B cell (primary cell): ENCODE measurements around the gene AIG1. TPM values are rescaled to one million over a fixed set of nuclear protein-coding genes. Genes with fewer than 3 reads are reported as not detected.

Source experiments
- ATAC-seq: fragments of 200-7000 bp; cut with Tn5 transposase; one replicate; pipeline ENCODE4 v1.10.0; 2021; ENCODE audit warnings: low read depth, mild to moderate bottlenecking, moderate number of reproducible peaks, moderate library complexity
- CTCF ChIA-PET: fragments of 350-600 bp; sonication (Branson Sonifier 250); formaldehyde crosslinking; loops from one replicate; lab custom pipeline; 2021; ENCODE audit warnings: antibody characterized with exemption, inconsistent platforms; lab: Charles Lee
- POLR2A ChIA-PET: fragments of 350-600 bp; sonication (Branson Sonifier 250); formaldehyde crosslinking; loops from one replicate; lab custom pipeline; 2021; ENCODE audit warnings: antibody characterized with exemption; lab: Charles Lee
- DNase-seq: peaks from one replicate; pipeline ENCODE4 v3.0.0; 2013
- H2AFZ ChIP-seq: 2 replicates; pipeline ENCODE4 v1.6.1; 2012; ENCODE audit warnings: mild to moderate bottlenecking, low read depth, low read length; ENCODE audit not compliant: insufficient read depth, poor library complexity, severe bottlenecking
- H3K27ac ChIP-seq, 2 donors: 1 replicate in 1 of 2; 2 replicates in 1 of 2; pipeline ENCODE4 v1.5.1; 2012 to 2013; ENCODE audit warnings: low read length in 2 of 2, mild to moderate bottlenecking in 2 of 2, moderate library complexity in 1 of 2
- H3K27me3 ChIP-seq, 4 experiments: fragments of 200-600 bp in 1 of 4; sonication (generic) in 1 of 4; replicated peaks in 1 of 4; 1 replicate in 2 of 4; 2 replicates in 2 of 4; pipeline versions ENCODE4 v1.6.1 to v1.7.0; 2013 to 2016; ENCODE audit warnings: low read length in 3 of 4, mild to moderate bottlenecking in 2 of 4, mixed read lengths in 1 of 4, moderate library complexity in 1 of 4; ENCODE audit not compliant: insufficient read depth in 4 of 4, control insufficient read depth in 3 of 4; ENCODE audit errors: control extremely low read depth in 1 of 4
- H3K36me3 ChIP-seq, 2 experiments: replicated peaks in 1 of 2; 1 replicate in 1 of 2; 2 replicates in 1 of 2; pipeline versions ENCODE4 v1.6.1 to v1.7.1; 2013; ENCODE audit warnings: low read length in 1 of 2; ENCODE audit not compliant: insufficient read depth in 2 of 2, control insufficient read depth in 1 of 2; ENCODE audit errors: control extremely low read depth in 1 of 2, extremely low read depth in 1 of 2
- H3K4me1 ChIP-seq, 2 donors: fragments of 200-600 bp in 1 of 2; sonication (generic) in 1 of 2; 1 replicate in 1 of 2; 2 replicates in 1 of 2; pipeline versions ENCODE4 v1.5.1 to v1.6.1; 2013 to 2017; ENCODE audit warnings: low read length in 2 of 2; ENCODE audit not compliant: control insufficient read depth in 2 of 2, insufficient read depth in 2 of 2
- H3K4me2 ChIP-seq: replicated peaks from 2 replicates; pipeline ENCODE3; 2012; ENCODE audit warnings: mild to moderate bottlenecking, low read depth, low read length; ENCODE audit not compliant: poor library complexity, severe bottlenecking
- H3K4me3 ChIP-seq, 5 experiments: fragments of 200-600 bp in 1 of 5; sonication (generic) in 1 of 5; 1 replicate in 3 of 5; 2 replicates in 2 of 5; pipeline versions ENCODE4 v1.5.1 to v1.7.0; 2011 to 2016; ENCODE audit warnings: low read length in 4 of 5, mild to moderate bottlenecking in 4 of 5, low read depth in 2 of 5, control low read depth in 1 of 5, moderate library complexity in 1 of 5; ENCODE audit not compliant: insufficient read depth in 1 of 5; ENCODE audit errors: control extremely low read depth in 1 of 5, extremely low read depth in 1 of 5
- H3K79me2 ChIP-seq: fragments of 200-600 bp; sonication (generic); one replicate; pipeline ENCODE4 v1.6.0; 2016; ENCODE audit warnings: low read length; ENCODE audit not compliant: control insufficient read depth, insufficient read depth
- H3K9ac ChIP-seq: fragments of 200-600 bp; sonication (generic); 2 replicates; pipeline ENCODE4 v1.6.1; 2017; ENCODE audit warnings: mild to moderate bottlenecking, low read length, moderate library complexity
- H3K9me3 ChIP-seq, 3 donors: one replicate each; pipeline versions ENCODE4 v1.6.1 to v1.7.1; 2013; ENCODE audit warnings: low read length in 2 of 3; ENCODE audit not compliant: control insufficient read depth in 2 of 3, insufficient read depth in 1 of 3; ENCODE audit errors: control extremely low read depth in 1 of 3
- H4K20me1 ChIP-seq: 2 replicates; pipeline ENCODE4 v1.6.0; 2012; ENCODE audit warnings: mild to moderate bottlenecking, low read length; ENCODE audit not compliant: insufficient read depth, control insufficient read depth, poor library complexity, severe bottlenecking
- H3K27ac Mint-ChIP-seq: one replicate; pipeline ENCODE4 v1.8.0; 2021; ENCODE audit warnings: mixed read lengths
- H3K27me3 Mint-ChIP-seq: one replicate; pipeline ENCODE4 v1.8.0; 2021; ENCODE audit warnings: mixed read lengths
- H3K4me1 Mint-ChIP-seq: one replicate; pipeline ENCODE4 v1.8.0; 2021; ENCODE audit warnings: mixed read lengths
- H3K4me3 Mint-ChIP-seq: one replicate; pipeline ENCODE4 v1.8.0; 2021; ENCODE audit warnings: mixed read lengths
- H3K9me3 Mint-ChIP-seq: one replicate; pipeline ENCODE4 v1.8.0; 2022; ENCODE audit warnings: mixed read lengths; ENCODE audit not compliant: insufficient read depth
- EZH2 ChIP-seq: IDR thresholded peaks from 2 replicates; pipeline ENCODE4 v1.6.1; 2012; ENCODE audit warnings: borderline replicate concordance, low read depth, mild to moderate bottlenecking, moderate library complexity, low read length; ENCODE audit not compliant: insufficient read depth, poor library complexity, severe bottlenecking
- WGBS: methylation state at CpG from one replicate; pipeline ENCODE4 v1.1.5; 2013; ENCODE audit warnings: missing lambda C conversion rate; ENCODE audit not compliant: insufficient coverage; 5-methylcytosine and 5-hydroxymethylcytosine counted together
- intact Hi-C: fragments of 100-400 bp; cut with micrococcal nuclease; formaldehyde crosslinking; loops from one replicate; pipeline ENCODE4 v1.10.0; 2022
- polyA plus RNA-seq: library from polyadenylated mRNA; depleted of rRNA; stranded (reverse); fragments of >200 nt; gene quantifications from 2 replicates; pipeline ENCODE4 v1.2.3, GENCODE V29; 2012
- total RNA-seq, 2 donors: library from RNA; stranded (reverse); fragments of 120-200 nt in 1 of 2; gene quantifications; 1 replicate in 1 of 2; 2 replicates in 1 of 2; pipeline versions ENCODE4 v1.2.3 to v1.2.4, GENCODE V29; 2013 to 2022
- TF ChIP-seq, protein P1 (sequence below): fragments of 200-600 bp; IDR thresholded peaks from one replicate; pipeline ENCODE4 v1.8.0; 2022; ENCODE audit warnings: antibody characterized with exemption, mild to moderate bottlenecking

AIG1 gene
- total and polyA plus RNA-seq, 2 donors (not counting 1 experiment from before 2014, with no cell fraction given), result 7.0 to 9.0 TPM

DNA sequence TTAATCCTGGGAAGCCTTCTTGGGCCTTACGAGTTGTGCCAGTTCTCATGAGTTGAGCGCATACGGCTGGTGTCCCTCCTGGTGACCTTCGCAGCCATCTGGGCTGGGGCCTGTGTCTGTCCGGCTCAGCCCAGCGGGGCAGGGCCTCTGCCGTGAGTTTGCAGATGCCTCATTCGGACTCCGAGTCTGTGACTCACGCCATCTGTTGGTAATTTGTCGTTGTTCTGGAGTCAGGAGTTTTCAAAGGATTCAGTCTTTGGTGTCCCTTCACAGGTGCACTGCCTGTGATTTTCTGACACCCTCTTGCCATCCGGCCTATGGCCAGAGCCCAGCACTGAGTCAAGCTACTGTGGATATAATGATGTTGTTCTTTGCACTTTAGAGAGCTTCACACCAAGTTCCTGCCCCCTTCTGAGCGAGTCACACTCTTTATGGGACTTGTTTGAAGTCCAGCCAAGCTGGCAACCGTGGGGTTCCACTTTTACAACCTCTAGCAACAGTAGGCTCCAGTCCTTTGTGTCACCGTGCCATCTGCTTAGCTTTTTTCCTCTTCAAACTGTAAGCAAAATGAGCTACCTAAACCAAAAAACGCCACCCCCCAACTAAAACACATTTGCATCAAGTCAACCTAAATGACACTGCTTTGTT, 175.6 kb downstream of the AIG1 start:
- no peaks in the 10 kb centered on the region for H3K4me1 Mint-ChIP-seq
- Histone ChIP-seq H3K9ac (no peak overlapping the region), H3K4me2 (no peak overlapping the region), H4K20me1 (no peaks in the 10 kb centered on the region), H3K27me3 (no peaks in the 10 kb centered on the region), H3K36me3 (no peaks in the 10 kb centered on the region), H3K27ac (no peak overlapping the region), H2AFZ (no peak overlapping the region), H3K4me3 (no peak overlapping the region), H3K9me3 (no peaks in the 10 kb centered on the region), H3K4me1 (no peaks in the 10 kb centered on the region), H3K79me2 (no peaks in the 10 kb centered on the region)
- ATAC-seq (no peak), DNase-seq (no peak)
- ChIA-PET POLR2A (no interaction called here), CTCF (no interaction called here)
- TF ChIP-seq EZH2, result no peak
- TF ChIP-seq, protein P1, sequence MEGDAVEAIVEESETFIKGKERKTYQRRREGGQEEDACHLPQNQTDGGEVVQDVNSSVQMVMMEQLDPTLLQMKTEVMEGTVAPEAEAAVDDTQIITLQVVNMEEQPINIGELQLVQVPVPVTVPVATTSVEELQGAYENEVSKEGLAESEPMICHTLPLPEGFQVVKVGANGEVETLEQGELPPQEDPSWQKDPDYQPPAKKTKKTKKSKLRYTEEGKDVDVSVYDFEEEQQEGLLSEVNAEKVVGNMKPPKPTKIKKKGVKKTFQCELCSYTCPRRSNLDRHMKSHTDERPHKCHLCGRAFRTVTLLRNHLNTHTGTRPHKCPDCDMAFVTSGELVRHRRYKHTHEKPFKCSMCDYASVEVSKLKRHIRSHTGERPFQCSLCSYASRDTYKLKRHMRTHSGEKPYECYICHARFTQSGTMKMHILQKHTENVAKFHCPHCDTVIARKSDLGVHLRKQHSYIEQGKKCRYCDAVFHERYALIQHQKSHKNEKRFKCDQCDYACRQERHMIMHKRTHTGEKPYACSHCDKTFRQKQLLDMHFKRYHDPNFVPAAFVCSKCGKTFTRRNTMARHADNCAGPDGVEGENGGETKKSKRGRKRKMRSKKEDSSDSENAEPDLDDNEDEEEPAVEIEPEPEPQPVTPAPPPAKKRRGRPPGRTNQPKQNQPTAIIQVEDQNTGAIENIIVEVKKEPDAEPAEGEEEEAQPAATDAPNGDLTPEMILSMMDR, result no peak
- no peaks in the 10 kb centered on the region for H3K27me3 Mint-ChIP-seq
- H3K27ac Mint-ChIP-seq, result no peak overlapping the region
- intact Hi-C loops, result no loop called here
- H3K4me3 Mint-ChIP-seq, result no peak overlapping the region
- no peaks in the 10 kb centered on the region for H3K9me3 Mint-ChIP-seq
- WGBS, result 97% methylated on average over 16 of the region's 16 CpGs

DNA sequence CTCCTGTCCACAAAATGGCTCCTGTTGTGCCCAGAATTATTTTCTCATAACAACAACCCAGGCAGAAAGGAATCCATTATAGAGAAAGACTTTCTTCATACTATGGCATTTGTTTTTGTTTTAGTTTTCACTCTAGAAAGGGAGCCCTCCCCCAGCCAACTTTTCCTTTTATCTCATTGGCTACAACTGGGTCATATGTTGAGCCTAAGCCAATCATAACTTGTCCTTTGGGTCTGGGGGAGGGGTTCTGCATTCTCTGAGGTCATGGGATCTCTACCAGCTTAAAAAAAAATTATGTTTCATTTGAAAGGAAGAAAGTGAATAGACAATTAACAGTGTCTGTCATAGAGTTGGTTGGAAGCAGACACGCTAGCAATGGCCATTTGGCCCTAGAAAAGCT, 177.6 kb downstream of the AIG1 start:
- Histone ChIP-seq H4K20me1 (no peaks in the 10 kb centered on the region), H3K4me2 (no peak overlapping the region), H3K79me2 (no peaks in the 10 kb centered on the region), H2AFZ (no peak overlapping the region), H3K4me3 (no peak overlapping the region), H3K9ac (no peak overlapping the region), H3K27ac (no peak overlapping the region), H3K36me3 (no peaks in the 10 kb centered on the region), H3K9me3 (no peaks in the 10 kb centered on the region), H3K4me1 (no peaks in the 10 kb centered on the region), H3K27me3 (no peaks in the 10 kb centered on the region)
- no peaks in the 10 kb centered on the region for H3K4me1 Mint-ChIP-seq
- ChIA-PET POLR2A (no interaction called here), CTCF (no interaction called here)
- 100% methylated on average over 1 of the region's 1 CpG for WGBS
- ATAC-seq, result no peak
- H3K27ac Mint-ChIP-seq, result no peak overlapping the region
- no peak overlapping the region for H3K4me3 Mint-ChIP-seq
- H3K9me3 Mint-ChIP-seq, result no peaks in the 10 kb centered on the region
- H3K27me3 Mint-ChIP-seq, result no peaks in the 10 kb centered on the region
- DNase-seq, result no peak
- no peak for TF ChIP-seq EZH2
- TF ChIP-seq, protein P1, result no peak
- intact Hi-C loops, result no loop called here
